ENCODE measurements around the gene PPP2R1B. TPM values are rescaled to one million over a fixed set of nuclear protein-coding genes. Genes with fewer than 3 reads are reported as not detected.

The PPP2R1B gene
- total RNA-seq, 1 donor from 2014 or later = 6.5 TPM

DNA sequence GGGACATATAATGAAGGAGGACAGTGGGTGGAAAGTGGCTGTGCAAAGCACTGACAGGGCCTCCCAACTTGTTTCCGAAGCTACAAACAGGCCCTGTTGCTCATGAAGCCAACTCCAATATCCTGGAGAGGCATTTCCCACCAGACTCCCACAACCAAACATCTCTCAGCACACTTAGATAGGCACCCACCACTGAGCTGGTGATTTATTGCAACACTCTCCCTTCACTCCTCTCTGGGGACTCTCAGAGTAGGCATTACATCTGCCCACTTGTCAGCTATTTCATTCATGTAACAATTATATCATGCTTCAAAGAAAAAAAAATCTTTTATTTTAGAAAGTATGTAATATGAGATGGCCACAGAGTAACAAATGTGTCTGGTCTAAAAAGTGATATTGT, 32.1 kb upstream of the PPP2R1B start:
- H3K4me3 ChIP-seq = no peak overlapping the region
- DNase-seq = no peak
- H3K27me3 ChIP-seq (ENCODE audit: low read depth) = no peaks in the 10 kb centered on the region
- H3K27ac ChIP-seq (replicated peaks) = peak overlapping the region; percentile 9
- peaks cover 24% of the 10 kb centered on the region for H3K36me3 ChIP-seq
- H3K4me1 ChIP-seq = peaks cover 38% of the 10 kb centered on the region
- H3K9me3 ChIP-seq (replicated peaks) = peaks cover 10% of the 10 kb centered on the region
- TF ChIP-seq, protein P1, sequence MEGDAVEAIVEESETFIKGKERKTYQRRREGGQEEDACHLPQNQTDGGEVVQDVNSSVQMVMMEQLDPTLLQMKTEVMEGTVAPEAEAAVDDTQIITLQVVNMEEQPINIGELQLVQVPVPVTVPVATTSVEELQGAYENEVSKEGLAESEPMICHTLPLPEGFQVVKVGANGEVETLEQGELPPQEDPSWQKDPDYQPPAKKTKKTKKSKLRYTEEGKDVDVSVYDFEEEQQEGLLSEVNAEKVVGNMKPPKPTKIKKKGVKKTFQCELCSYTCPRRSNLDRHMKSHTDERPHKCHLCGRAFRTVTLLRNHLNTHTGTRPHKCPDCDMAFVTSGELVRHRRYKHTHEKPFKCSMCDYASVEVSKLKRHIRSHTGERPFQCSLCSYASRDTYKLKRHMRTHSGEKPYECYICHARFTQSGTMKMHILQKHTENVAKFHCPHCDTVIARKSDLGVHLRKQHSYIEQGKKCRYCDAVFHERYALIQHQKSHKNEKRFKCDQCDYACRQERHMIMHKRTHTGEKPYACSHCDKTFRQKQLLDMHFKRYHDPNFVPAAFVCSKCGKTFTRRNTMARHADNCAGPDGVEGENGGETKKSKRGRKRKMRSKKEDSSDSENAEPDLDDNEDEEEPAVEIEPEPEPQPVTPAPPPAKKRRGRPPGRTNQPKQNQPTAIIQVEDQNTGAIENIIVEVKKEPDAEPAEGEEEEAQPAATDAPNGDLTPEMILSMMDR (IDR thresholded peaks at IDR 0.05; ENCODE audit: borderline replicate concordance) = no peak
- intact Hi-C loops (cut with micrococcal nuclease) = no loop called here

DNA sequence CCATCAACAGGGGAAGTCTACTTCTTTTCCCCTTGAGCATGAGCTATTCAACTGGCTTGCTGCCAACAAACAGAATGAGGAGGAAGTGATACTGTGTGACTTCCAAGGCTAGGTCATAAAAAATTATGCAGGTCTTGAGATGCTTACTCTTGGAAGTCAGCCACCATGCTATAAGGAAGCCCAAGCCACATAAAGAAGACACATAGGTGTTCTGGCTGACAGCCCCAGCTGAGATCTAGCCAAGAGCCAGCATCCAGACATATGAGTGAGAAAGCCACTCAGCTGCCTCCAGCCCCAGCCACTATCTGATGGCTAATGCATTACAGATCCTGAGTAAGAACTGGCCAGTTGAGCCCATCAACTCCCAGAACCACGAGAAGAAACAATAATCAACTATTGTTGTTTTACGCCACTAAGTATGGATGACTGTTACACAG, 31.0 kb upstream of the PPP2R1B start:
- TF ChIP-seq, protein P1 (IDR thresholded peaks at IDR 0.05; ENCODE audit: borderline replicate concordance) = no peak
- intact Hi-C loops (cut with micrococcal nuclease) = no loop called here
- no peak for DNase-seq
- Histone ChIP-seq H3K27me3 (ENCODE audit: low read depth) (no peaks in the 10 kb centered on the region), H3K9me3 (replicated peaks) (peaks cover 10% of the 10 kb centered on the region), H3K4me3 (no peak overlapping the region), H3K36me3 (peaks cover 19% of the 10 kb centered on the region), H3K4me1 (peaks cover 39% of the 10 kb centered on the region), H3K27ac (replicated peaks) (peak overlapping the region; percentile 9)

DNA sequence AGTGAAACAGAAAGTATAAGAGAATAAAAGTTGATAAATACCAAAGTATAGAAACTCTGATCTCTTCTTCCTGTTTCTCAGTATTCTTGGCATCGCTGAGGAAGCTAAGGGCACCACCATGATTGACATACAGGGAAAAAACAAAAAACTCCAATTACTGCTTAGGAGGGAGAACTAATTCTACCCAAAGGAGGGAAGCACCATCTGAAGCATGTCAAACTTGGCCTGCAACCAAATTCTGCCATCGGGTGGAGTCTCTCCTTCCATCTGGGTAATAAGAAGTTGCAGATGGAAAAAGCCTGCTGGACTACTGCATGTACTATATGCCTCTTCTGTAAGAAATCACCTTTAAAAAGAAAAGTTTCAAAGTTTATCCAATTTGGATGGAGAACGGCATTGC, 30.5 kb upstream of the PPP2R1B start:
- no peak for DNase-seq
- Histone ChIP-seq H3K4me1 (peaks cover 39% of the 10 kb centered on the region), H3K27ac (replicated peaks) (no peak overlapping the region), H3K27me3 (ENCODE audit: low read depth) (no peaks in the 10 kb centered on the region), H3K36me3 (peaks cover 15% of the 10 kb centered on the region), H3K4me3 (no peak overlapping the region), H3K9me3 (replicated peaks) (peaks cover 10% of the 10 kb centered on the region)
- intact Hi-C loops (cut with micrococcal nuclease) = no loop called here
- TF ChIP-seq, protein P1 (IDR thresholded peaks at IDR 0.05; ENCODE audit: borderline replicate concordance) = no peak

DNA sequence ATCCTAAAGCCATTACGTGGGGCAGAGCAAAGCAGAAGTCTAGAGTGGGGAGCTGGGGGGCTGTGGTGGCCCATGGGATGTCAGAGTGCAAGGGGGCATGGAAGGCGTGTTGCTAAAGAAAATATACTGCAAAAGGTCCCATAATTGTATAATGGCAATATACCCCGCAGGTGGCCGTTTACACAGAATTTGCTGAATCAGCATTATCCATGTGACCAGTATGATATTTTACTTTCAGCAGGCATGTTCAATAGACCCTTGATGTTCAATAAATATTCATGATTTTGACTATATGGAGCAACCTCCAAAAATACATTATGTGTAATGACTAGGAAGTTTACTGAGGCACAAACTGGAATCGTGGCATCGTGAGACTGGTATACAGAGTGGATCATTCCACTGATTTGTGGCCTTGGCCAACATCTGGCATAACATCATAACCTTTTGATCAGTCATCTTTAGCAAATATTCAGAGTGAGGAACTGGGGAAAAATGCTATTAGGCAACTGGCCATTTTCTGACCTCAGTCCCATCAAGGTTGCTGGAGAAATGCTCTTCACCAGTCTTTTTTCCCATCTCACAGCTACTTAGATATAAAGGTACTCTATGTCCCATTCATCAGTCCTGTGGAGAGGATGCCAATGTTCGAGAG, 29.3 kb upstream of the PPP2R1B start:
- H3K36me3 ChIP-seq = peaks cover 13% of the 10 kb centered on the region
- peaks cover 10% of the 10 kb centered on the region for H3K9me3 ChIP-seq (replicated peaks)
- peaks cover 32% of the 10 kb centered on the region for H3K4me1 ChIP-seq
- no peak for DNase-seq
- TF ChIP-seq, protein P1 (IDR thresholded peaks at IDR 0.05; ENCODE audit: borderline replicate concordance) = no peak
- intact Hi-C loops (cut with micrococcal nuclease) = no loop called here
- no peaks in the 10 kb centered on the region for H3K27me3 ChIP-seq (ENCODE audit: low read depth)
- no peak overlapping the region for H3K27ac ChIP-seq (replicated peaks)
- no peak overlapping the region for H3K4me3 ChIP-seq

DNA sequence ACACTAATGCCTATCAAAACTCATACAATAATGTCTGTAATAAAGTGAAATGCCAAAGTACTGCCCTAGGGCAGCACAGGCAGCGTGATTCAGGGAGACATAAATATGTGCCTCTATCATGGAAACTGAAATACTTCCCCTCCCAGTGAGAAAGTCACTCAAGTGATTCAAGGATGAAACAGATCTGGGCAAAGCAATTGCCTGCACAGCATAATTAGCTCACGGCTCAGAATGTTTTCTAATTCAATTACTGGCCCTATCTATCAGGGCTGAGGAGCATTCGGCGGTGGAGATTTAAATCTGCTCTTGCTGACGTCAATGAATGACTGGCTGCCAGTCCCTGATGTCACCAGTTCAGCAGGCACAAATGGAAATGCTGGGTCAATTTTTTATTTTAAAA, 27.7 kb upstream of the PPP2R1B start:
- H3K27ac ChIP-seq (replicated peaks) = peak overlapping the region; percentile 61
- intact Hi-C loops (cut with micrococcal nuclease) = no loop called here
- no peaks in the 10 kb centered on the region for H3K27me3 ChIP-seq (ENCODE audit: low read depth)

More for the DNA sequence above, 27.7 kb upstream of the PPP2R1B start:
- peaks cover 35% of the 10 kb centered on the region for H3K4me1 ChIP-seq
- TF ChIP-seq, protein P1 (IDR thresholded peaks at IDR 0.05; ENCODE audit: borderline replicate concordance) = no peak
- H3K4me3 ChIP-seq = no peak overlapping the region
- H3K9me3 ChIP-seq (replicated peaks) = peaks cover 10% of the 10 kb centered on the region
- no peak for DNase-seq
- H3K36me3 ChIP-seq = peaks cover 11% of the 10 kb centered on the region
